Activated B cell treated with CpG ODN at 0.5 μM for 24 hours (primary cell): ENCODE measurements around the gene PTPN6. TPM values are rescaled to one million over a fixed set of nuclear protein-coding genes. Genes with fewer than 3 reads are reported as not detected.

Source experiments
- ATAC-seq: fragments of 200-7000 bp; cut with Tn5 transposase; one replicate; pipeline ENCODE4 v1.10.0; 2021; ENCODE audit warnings: low read depth, mild to moderate bottlenecking, moderate library complexity
- CTCF ChIA-PET: fragments of 350-600 bp; sonication (Branson Sonifier 250); formaldehyde crosslinking; loops from one replicate; lab custom pipeline; 2021; ENCODE audit warnings: antibody characterized with exemption; lab: Charles Lee
- POLR2A ChIA-PET: fragments of 350-600 bp; sonication (Branson Sonifier 250); formaldehyde crosslinking; loops from one replicate; lab custom pipeline; 2021; ENCODE audit warnings: antibody characterized with exemption; lab: Charles Lee
- DNase-seq: peaks from one replicate; pipeline ENCODE4 v3.0.0; 2022
- H3K27ac Mint-ChIP-seq: one replicate; pipeline ENCODE4 v1.8.0; 2020; ENCODE audit warnings: mixed read lengths
- H3K27me3 Mint-ChIP-seq: one replicate; pipeline ENCODE4 v1.8.0; 2021; ENCODE audit warnings: mixed read lengths
- H3K36me3 Mint-ChIP-seq: one replicate; pipeline ENCODE4 v1.8.0; 2021; ENCODE audit warnings: low read depth, mixed read lengths
- H3K4me1 Mint-ChIP-seq: one replicate; pipeline ENCODE4 v1.8.0; 2021; ENCODE audit warnings: mixed read lengths
- H3K4me3 Mint-ChIP-seq: one replicate; pipeline ENCODE4 v1.8.0; 2020; ENCODE audit warnings: mild to moderate bottlenecking, mixed read lengths
- H3K9me3 Mint-ChIP-seq: one replicate; pipeline ENCODE4 v1.8.0; 2020; ENCODE audit warnings: mixed read lengths
- CTCF ChIP-seq: fragments of 200-600 bp; IDR thresholded peaks from one replicate; pipeline ENCODE4 v1.8.0; 2022; ENCODE audit warnings: antibody characterized with exemption, mild to moderate bottlenecking
- intact Hi-C: fragments of 100-400 bp; cut with micrococcal nuclease; formaldehyde crosslinking; loops from one replicate; pipeline ENCODE4 v1.15.1; 2024
- total RNA-seq: library from RNA; stranded (reverse); gene quantifications from 2 replicates; pipeline ENCODE4 v1.2.3, GENCODE V29; 2022

Gene PTPN6
- total RNA-seq, 1 donor from 2014 or later: 393 TPM

- H3K36me3 Mint-ChIP-seq: peaks cover 11% of the 10 kb centered on the region
- intact Hi-C loops: loop anchor here (1.0 kb wide), 1 partner anchor 7 kb away; no protein-coding TSS in a partner anchor
- CTCF ChIA-PET: interaction anchor here (0.6 to 14.9 kb wide), 8 partner anchors 14 to 165 kb away, joined by 3 to 571 read pairs (median 3); partner anchors contain the start of gene SPSB2
- no peak for TF ChIP-seq CTCF
- peak overlapping the region; percentile 96 for H3K27ac Mint-ChIP-seq
- no peak for DNase-seq
- POLR2A ChIA-PET: interaction anchor here (0.5 to 24.6 kb wide), 9 partner anchors 9 to 406 kb away, joined by 3 to 1516 read pairs (median 8); partner anchors contain the start of genes C1RL, EMG1, LPCAT3 and PEX5
- peak overlapping the region; percentile 70 for H3K4me3 Mint-ChIP-seq
- ATAC-seq: no peak
- peaks cover 88% of the 10 kb centered on the region for H3K4me1 Mint-ChIP-seq
- H3K27me3 Mint-ChIP-seq: no peaks in the 10 kb centered on the region
- H3K9me3 Mint-ChIP-seq: no peaks in the 10 kb centered on the region
Observed at GRCh38 chr12:6946920-6947374, 4.2 kb upstream of the PTPN6 start.

- intact Hi-C loops: no loop called here
Observed at GRCh38 chr12:6947615-6948014, 3.5 kb upstream of the PTPN6 start.

GRCh38 chr12:6948873-6949594 is 2.1 kb upstream of the PTPN6 start:
- Mint-ChIP-seq H3K36me3 (peaks cover 25% of the 10 kb centered on the region), H3K27me3 (no peaks in the 10 kb centered on the region), H3K4me3 (peak overlapping the region; percentile 60), H3K27ac (peak overlapping the region; percentile 96), H3K9me3 (no peaks in the 10 kb centered on the region), H3K4me1 (peaks cover 85% of the 10 kb centered on the region)
- TF ChIP-seq CTCF: no peak
- ChIA-PET CTCF (interaction anchor here (0.6 to 14.9 kb wide), 4 partner anchors 12 to 334 kb away, joined by 3 to 571 read pairs (median 7); partner anchors contain the start of gene SPSB2), POLR2A (interaction anchor here (0.7 to 24.6 kb wide), 6 partner anchors 10 to 97 kb away, joined by 3 to 1516 read pairs (median 3); partner anchors contain the start of genes PTPN6 and USP5)
- ATAC-seq (peak; percentile 0), DNase-seq (no peak)
- intact Hi-C loops: no loop called here

More at GRCh38 chr12:6947615-6948014, 3.5 kb upstream of the PTPN6 start:
- DNase-seq (no peak), ATAC-seq (no peak)
- H3K4me1 Mint-ChIP-seq: peaks cover 83% of the 10 kb centered on the region
- TF ChIP-seq CTCF: no peak
- peak overlapping the region; percentile 96 for H3K27ac Mint-ChIP-seq
- no peaks in the 10 kb centered on the region for H3K27me3 Mint-ChIP-seq
- H3K4me3 Mint-ChIP-seq: peak overlapping the region; percentile 44
- no peaks in the 10 kb centered on the region for H3K9me3 Mint-ChIP-seq
- ChIA-PET CTCF (interaction anchor here (0.8 to 14.9 kb wide), 4 partner anchors 13 to 166 kb away, joined by 3 to 571 read pairs (median 8); partner anchors contain the start of gene SPSB2), POLR2A (interaction anchor here (1.0 to 24.6 kb wide), 5 partner anchors 10 to 71 kb away, joined by 4 to 1516 read pairs (median 12); partner anchors contain the start of genes EMG1, LPCAT3, PHB2 and PTPN6)
- peaks cover 17% of the 10 kb centered on the region for H3K36me3 Mint-ChIP-seq

- Mint-ChIP-seq H3K36me3 (peaks cover 38% of the 10 kb centered on the region), H3K9me3 (no peaks in the 10 kb centered on the region), H3K27ac (peak overlapping the region; percentile 96), H3K27me3 (no peaks in the 10 kb centered on the region), H3K4me3 (peak overlapping the region; percentile 99), H3K4me1 (peaks cover 85% of the 10 kb centered on the region)
- no peak for TF ChIP-seq CTCF
- intact Hi-C loops: loop anchor here (10.0 kb wide), 2 partner anchors 316 to 526 kb away; partner anchors contain the start of gene LPAR5
- ChIA-PET POLR2A (interaction anchor here (17.0 to 24.6 kb wide), 2 partner anchors 8 kb away, joined by 1516 read pairs; partner anchors contain the start of genes C12orf57, PTPN6 and RNU7-1), CTCF (interaction anchor here (1.7 to 14.9 kb wide), 2 partner anchors 10 to 81 kb away, joined by 4 to 571 read pairs; no protein-coding TSS in a partner anchor)
- DNase-seq (no peak), ATAC-seq (no peak)
Observed at GRCh38 chr12:6950401-6950801, 755 bp upstream of the PTPN6 start.
